Activated T-cell treated with anti-CD3 and anti-CD28 coated beads, Interleukin-2, amount 50 U/mL, for 72 hours (primary cell): ENCODE results near the gene CROCC2. TPM values are rescaled to one million over a fixed set of nuclear protein-coding genes. Genes with fewer than 3 reads are reported as not detected.

Experiments used
- ATAC-seq, 2 donors: fragments of 150-1000 bp; cut with Tn5 transposase; replicated peaks in 1 of 2; 2 replicates each; pipeline ENCODE4 v1.10.0; 2021; ENCODE audit warnings: moderate library complexity in 2 of 2, mild to moderate bottlenecking in 1 of 2
- DNase-seq, 2 donors: peaks; one replicate each; pipeline ENCODE4 v3.0.0; 2021 to 2022; ENCODE audit warnings: mixed read lengths in 1 of 2
- H3K27ac Mint-ChIP-seq: one replicate; pipeline ENCODE4 v1.8.0; 2022; ENCODE audit warnings: mild to moderate bottlenecking, moderate library complexity, mixed read lengths
- H3K27me3 Mint-ChIP-seq: one replicate; pipeline ENCODE4 v1.8.0; 2022; ENCODE audit warnings: low read depth, mixed read lengths
- H3K36me3 Mint-ChIP-seq, 2 donors: one replicate each; pipeline ENCODE4 v1.8.0; 2022; ENCODE audit warnings: mixed read lengths in 2 of 2, mild to moderate bottlenecking in 1 of 2; ENCODE audit not compliant: insufficient read depth in 2 of 2
- H3K4me1 Mint-ChIP-seq: one replicate; pipeline ENCODE4 v1.8.0; 2022; ENCODE audit warnings: low read depth, mixed read lengths
- H3K4me3 Mint-ChIP-seq, 2 donors: one replicate each; pipeline ENCODE4 v1.8.0; 2022; ENCODE audit warnings: mild to moderate bottlenecking in 2 of 2, mixed read lengths in 2 of 2, moderate library complexity in 2 of 2
- H3K9me3 Mint-ChIP-seq, 2 donors: one replicate each; pipeline ENCODE4 v1.8.0; 2022; ENCODE audit warnings: mixed read lengths in 2 of 2
- total RNA-seq, 2 donors: library from RNA; stranded (reverse); gene quantifications; one replicate each; pipeline ENCODE4 v1.2.3, GENCODE V29; 2022

Gene CROCC2
- total RNA-seq = not detected

DNA sequence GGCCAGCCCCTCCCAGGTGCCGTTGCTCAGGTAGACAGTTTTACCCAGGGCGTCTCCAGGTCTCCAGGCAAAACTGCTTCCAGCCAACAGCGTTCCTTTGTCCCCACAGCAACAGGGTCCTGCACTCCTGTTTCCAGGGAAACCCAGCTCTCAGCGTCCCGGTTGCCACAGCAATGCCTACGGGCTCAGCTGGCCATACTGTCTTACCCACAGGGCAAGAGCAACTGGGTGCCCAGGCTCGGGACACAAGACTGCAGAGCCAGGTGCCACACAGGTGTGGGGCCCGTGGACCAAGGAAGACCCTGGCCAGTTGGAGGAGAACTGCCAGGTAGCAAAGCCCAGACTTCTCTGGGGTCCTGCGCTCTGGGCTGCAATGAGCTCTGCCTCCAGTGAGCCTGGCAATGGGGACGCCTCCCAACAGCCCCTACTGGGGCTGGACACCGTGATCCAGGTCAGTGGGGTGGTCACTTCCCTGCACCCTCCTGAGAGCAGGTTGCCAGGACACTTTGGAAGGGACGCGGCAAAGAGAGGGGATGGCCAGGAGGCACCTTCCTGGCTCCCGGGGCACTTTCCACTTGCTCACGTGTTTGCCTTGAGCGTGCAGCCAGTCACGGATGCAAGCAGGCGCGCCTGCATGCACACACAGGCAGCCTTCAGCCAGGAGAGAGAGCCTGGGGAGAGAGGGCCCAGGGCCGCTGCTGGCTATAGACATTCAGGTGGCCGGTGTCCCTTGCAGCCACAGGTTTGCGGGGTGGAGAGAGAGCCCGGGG lies at the start of gene CROCC2:
TSS of gene CROCC2 (plus strand) at position 196 of the 770 bp plus-strand sequence. CDS start at position 374, 178 bp downstream.
- no peak for ATAC-seq
- Mint-ChIP-seq H3K4me1 (no peaks in the 10 kb centered on the region), H3K36me3 (no peaks in the 10 kb centered on the region), H3K27me3 (no peaks in the 10 kb centered on the region), H3K27ac (no peak within 1 kb of the TSS), H3K9me3 (no peaks in the 10 kb centered on the region), H3K4me3 (no peak within 1 kb of the TSS)
- DNase-seq = no peak

DNA sequence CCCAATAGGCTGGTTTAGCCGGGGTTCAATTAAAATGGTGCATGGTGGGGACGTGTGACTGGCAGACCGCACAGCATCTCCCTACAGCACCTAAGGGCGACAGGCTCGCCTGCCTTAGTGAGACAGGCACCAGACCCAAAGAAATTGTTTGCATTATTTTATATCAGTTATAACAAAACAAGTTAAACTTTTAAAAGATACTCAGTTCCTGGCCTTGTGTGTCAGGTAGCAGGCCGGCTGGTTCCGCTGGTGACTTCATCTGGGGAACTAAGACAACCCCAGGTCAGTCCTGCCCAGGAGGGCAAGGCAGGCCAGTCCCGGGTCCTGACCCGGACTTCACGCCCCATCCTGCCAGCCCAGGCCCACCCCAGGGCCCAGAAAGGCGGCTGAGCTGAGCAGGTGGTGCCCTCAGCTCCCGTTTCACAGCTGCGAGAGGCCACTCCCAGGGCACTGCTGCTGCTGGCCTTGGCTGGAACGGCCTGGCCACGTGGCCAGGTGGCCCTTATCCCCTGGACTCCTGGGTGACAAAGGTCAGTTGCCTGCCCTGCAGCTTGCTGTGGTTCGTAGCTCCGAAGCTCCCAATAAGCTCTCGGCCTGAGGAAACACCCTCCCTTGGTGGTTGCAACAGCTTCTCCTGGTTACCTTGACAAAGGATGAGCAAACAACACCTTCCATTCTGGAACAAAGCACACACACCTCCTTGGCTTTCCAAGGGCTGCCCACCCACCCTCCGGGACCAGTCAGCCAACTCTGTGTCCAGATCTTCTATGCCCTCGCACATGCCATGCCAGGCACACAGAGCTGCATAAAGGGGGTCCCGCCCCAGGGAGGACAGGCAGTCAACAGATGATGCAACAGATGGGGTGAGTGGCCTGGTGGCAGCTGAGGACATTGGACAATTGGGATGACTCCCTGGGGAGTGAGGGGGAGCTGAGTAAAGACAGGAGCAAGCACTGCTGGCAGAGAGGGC lies 48.8 kb upstream of the CROCC2 start:
- ATAC-seq (no peak), DNase-seq (no peak)
- Mint-ChIP-seq H3K4me3 (no peak overlapping the region), H3K36me3 (peaks cover 2 to 4% of the 10 kb centered on the region in 2 donors), H3K4me1 (no peaks in the 10 kb centered on the region), H3K27ac (no peak overlapping the region), H3K9me3 (peaks cover 0 to 3% of the 10 kb centered on the region in 2 donors), H3K27me3 (no peaks in the 10 kb centered on the region)

DNA sequence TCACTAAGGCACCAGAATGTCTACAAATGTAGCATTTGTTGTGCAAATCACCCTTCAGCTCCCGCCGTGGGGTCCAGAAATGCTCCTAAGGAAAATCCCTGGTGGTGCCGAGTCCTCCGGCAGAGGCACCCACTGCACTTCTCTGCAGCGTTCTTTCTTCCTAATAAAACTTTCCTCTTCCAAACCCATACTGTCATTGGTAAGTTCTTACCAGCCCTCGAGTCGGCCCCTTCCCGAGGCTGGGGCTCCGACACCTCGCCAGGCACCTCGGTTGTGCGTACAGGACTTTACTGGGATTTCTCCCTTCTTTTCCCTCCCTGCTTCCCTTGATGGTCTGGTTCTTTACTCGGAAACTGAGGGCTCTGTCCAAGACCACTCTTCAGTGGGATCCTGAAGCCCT lies 47.8 kb upstream of the CROCC2 start:
- H3K27ac Mint-ChIP-seq = no peak overlapping the region
- no peaks in the 10 kb centered on the region for H3K27me3 Mint-ChIP-seq
- DNase-seq (no peak), ATAC-seq (no peak)
- peaks cover 2 to 4% of the 10 kb centered on the region in 2 donors for H3K36me3 Mint-ChIP-seq
- H3K4me3 Mint-ChIP-seq = no peak overlapping the region
- H3K4me1 Mint-ChIP-seq = no peaks in the 10 kb centered on the region
- H3K9me3 Mint-ChIP-seq = peaks cover 0 to 3% of the 10 kb centered on the region in 2 donors

DNA sequence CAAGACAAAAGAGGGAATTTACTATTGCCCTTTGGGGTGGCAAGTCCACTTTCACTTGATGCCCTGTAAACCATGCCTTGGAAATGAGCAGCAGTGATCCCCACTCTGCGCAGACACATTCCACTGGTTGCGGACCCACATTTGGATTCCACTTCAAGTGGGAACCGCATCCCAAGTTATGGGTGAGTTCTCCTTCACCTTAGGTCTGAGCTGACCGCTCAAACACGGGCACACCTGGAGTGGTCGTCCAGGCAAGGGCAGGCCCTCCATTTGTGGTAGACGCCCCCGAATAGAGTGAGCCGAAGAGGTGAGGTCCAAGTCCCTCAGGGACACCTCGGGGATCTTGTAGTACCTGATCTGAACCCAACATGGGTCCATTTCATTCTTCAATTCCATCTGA lies 47.3 kb upstream of the CROCC2 start:
- Mint-ChIP-seq H3K4me3 (no peak overlapping the region), H3K4me1 (no peaks in the 10 kb centered on the region), H3K27me3 (no peaks in the 10 kb centered on the region), H3K36me3 (peaks cover 2 to 4% of the 10 kb centered on the region in 2 donors), H3K9me3 (peaks cover 0 to 3% of the 10 kb centered on the region in 2 donors), H3K27ac (no peak overlapping the region)
- ATAC-seq (no peak), DNase-seq (no peak)

DNA sequence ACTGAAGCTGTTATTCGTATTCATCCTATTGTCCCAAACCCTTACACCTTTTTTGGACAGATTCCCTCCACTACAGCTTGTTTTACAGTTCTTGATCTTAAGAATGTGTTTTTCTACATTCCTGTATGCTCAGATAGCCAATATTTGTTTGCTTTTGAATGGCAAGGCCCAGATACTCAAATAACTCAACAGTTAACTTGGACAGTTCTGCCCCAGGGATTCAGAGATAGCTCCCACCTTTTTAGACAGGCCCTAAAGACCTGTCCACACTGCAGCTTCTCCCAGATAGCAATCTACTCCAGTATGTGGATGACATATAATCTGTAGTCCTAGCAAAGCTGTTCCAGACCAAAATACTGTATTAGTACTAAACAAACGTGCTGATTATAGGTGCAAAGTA lies 44.6 kb upstream of the CROCC2 start:
- Mint-ChIP-seq H3K27me3 (no peaks in the 10 kb centered on the region), H3K27ac (no peak overlapping the region), H3K36me3 (no peaks in the 10 kb centered on the region), H3K4me3 (no peak overlapping the region), H3K4me1 (peaks cover 5% of the 10 kb centered on the region), H3K9me3 (no peaks in the 10 kb centered on the region)
- no peak for DNase-seq
- no peak for ATAC-seq

DNA sequence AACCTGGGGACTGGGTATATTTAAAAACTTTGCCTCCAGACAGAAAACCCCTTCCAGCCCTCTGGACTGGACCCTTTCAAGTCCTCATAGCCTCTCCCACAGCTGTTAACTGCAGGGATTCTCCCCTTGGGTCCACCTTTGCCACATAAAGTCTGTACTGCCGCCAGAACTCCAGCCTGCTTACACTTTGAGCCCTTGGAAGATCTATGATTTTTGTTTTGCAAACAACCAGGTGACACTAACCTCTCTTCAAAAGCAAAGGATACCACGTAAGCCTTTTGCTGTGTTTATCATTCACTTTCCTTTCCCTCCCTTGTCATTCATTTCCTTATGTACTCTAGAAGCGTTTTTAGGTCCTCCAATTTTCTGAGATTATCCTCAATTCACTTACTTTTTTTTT lies 41.7 kb upstream of the CROCC2 start:
- Mint-ChIP-seq H3K27ac (no peak overlapping the region), H3K36me3 (no peaks in the 10 kb centered on the region), H3K4me3 (no peak overlapping the region), H3K4me1 (peaks cover 5% of the 10 kb centered on the region), H3K27me3 (no peaks in the 10 kb centered on the region), H3K9me3 (no peaks in the 10 kb centered on the region)
- DNase-seq (no peak), ATAC-seq (no peak)

DNA sequence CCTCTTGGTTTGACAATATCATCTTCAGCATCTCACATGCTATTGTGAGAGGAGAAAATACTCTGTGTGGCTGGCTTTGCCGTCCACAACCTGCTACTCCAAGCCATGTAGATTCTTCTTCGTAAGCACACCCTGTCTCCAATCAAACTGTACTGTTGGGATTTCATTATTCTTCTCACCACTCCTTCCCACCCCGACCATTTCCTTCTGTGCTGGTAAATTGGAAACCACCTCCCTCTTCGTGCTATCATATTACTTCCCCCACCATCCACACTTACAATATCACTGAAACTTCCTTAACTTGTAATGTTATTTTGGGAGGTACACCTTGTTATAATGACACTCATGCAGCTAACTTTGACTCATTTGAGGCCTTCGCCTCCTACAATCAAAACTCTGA lies 40.7 kb upstream of the CROCC2 start:
- DNase-seq = no peak
- H3K36me3 Mint-ChIP-seq = no peaks in the 10 kb centered on the region
- no peaks in the 10 kb centered on the region for H3K27me3 Mint-ChIP-seq
- ATAC-seq = no peak
- H3K4me1 Mint-ChIP-seq = peaks cover 5% of the 10 kb centered on the region
- H3K9me3 Mint-ChIP-seq = no peaks in the 10 kb centered on the region
- H3K4me3 Mint-ChIP-seq = no peak overlapping the region
- no peak overlapping the region for H3K27ac Mint-ChIP-seq

DNA sequence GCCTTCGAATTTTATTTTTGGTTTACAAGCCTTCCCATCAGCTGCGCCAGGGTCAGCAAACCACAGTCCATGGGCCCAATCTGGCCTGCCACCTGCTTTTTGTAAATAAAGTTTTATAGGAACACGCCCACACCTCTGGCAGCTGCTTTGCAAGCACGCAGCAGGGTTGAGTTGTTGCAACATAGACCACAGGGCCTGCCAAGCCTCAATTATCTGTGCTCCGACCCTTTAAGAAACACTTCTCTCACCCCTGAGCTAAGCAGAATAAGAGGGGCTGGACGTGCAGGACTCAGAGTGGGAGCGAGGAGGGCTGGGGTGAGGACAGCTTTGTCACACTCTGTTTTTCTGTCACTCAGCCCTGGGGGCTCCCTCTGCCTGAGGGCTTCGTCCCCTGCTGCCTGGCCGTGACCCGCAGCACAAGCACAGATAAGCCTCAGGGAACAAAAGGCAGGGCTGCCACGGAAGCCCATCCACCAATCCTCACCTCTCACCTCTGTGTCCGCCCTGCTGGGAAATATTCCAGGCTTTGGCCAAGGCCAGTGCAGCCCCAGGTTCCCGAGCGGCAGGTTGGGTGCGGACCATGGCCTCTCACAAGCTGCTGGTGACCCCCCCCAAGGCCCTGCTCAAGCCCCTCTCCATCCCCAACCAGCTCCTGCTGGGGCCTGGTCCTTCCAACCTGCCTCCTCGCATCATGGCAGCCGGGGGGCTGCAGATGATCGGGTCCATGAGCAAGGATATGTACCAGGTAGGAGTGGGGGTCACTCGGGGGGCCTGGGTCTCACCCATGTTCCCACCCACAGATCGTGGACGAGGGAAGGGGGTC lies 37.6 kb upstream of the CROCC2 start, which contains the start of gene AGXT:
TSS of gene AGXT (plus strand) at position 539 of the 823 bp plus-strand sequence. CDS start at position 581, 42 bp downstream.
- no peaks in the 10 kb centered on the region for H3K9me3 Mint-ChIP-seq
- no peak within 1 kb of the TSS for H3K4me3 Mint-ChIP-seq
- ATAC-seq (no peak), DNase-seq (no peak)
- H3K4me1 Mint-ChIP-seq = peaks cover 5% of the 10 kb centered on the region
- no peaks in the 10 kb centered on the region for H3K36me3 Mint-ChIP-seq
- H3K27me3 Mint-ChIP-seq = no peaks in the 10 kb centered on the region
- H3K27ac Mint-ChIP-seq = no peak within 1 kb of the TSS

DNA sequence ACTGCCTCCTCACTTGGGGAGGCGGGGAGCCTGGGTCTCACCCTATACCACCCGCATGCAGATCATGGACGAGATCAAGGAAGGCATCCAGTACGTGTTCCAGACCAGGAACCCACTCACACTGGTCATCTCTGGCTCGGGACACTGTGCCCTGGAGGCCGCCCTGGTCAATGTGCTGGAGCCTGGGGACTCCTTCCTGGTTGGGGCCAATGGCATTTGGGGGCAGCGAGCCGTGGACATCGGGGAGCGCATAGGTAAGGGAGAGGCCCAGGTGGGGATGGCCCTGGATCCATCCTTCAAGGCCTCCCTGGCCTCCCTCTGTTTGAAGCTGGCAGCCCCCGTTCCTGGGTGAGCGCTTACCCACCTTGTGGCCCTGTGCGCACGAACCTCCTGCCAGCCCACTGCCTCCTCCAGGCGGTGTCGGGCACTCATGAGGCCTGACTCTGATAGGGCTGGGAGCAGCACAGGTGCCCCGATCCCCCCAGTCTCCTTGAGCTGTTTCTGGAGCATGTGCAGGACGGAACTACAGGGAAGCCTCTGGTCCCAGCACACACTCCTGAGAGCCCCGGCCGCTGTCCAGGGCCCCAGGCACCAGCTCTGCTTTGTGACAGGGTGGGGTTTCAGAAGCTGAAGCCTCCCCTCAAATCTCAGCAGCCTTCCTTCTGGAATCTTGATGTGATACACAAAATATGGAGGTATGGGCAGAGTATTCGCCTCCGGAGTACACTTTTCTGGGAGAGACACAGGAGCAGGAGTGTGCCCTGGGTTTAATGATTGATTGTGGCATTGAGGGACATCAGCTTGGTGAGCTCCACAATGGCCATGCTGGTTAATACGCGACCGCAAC lies 36.8 kb upstream of the CROCC2 start:
- H3K9me3 Mint-ChIP-seq = no peaks in the 10 kb centered on the region
- ATAC-seq = no peak

DNA sequence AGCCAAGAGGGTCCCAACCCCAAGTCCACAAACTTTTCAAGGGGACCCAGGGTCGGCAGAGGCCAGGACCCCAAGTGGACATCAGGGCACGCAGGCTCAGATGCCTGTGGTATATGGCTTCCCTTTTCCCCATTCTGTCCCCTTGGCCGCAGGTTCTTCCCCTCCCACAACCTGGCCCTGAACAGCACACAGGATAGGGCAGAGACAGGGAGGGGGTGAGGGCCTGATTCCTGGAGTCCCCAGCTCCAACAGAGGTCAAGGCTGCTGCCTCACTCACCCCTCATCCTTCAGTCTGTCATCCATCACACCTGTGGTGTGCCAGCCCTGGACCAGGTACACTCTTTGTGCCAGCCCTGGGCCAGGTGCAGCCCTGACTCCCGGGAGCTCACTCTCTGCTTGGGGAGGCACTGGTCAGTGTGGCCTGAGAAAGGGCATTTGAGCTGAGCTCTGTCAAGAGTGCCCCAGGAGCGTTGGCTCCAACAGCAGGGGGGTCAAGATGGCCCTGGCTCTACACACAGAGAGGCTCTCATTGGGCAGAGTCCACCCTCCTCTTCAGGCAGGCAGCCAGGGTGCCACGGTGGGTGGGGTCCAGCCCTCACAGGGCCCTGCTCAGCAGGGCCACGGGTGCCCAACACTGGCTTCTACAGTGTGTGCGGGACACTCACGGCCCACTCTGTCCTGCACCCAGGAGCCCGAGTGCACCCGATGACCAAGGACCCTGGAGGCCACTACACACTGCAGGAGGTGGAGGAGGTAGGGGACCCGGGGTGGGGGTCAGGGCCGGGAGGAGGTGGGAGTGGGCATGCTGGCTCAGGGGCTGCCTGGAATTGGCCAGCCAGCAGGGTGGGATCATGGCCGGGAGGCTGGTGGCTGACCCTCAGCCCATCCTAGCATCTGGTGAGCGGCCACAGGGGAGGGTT lies 35.9 kb upstream of the CROCC2 start:
- no peak overlapping the region for H3K27ac Mint-ChIP-seq
- H3K9me3 Mint-ChIP-seq = no peaks in the 10 kb centered on the region
- no peaks in the 10 kb centered on the region for H3K36me3 Mint-ChIP-seq
- ATAC-seq = no peak
- no peak overlapping the region for H3K4me3 Mint-ChIP-seq
- no peak for DNase-seq
- H3K27me3 Mint-ChIP-seq = no peaks in the 10 kb centered on the region
- peaks cover 5% of the 10 kb centered on the region for H3K4me1 Mint-ChIP-seq

More for the DNA sequence above, 36.8 kb upstream of the CROCC2 start:
- Mint-ChIP-seq H3K36me3 (no peaks in the 10 kb centered on the region), H3K4me3 (no peak overlapping the region), H3K27me3 (no peaks in the 10 kb centered on the region), H3K27ac (no peak overlapping the region), H3K4me1 (peaks cover 5% of the 10 kb centered on the region)
- no peak for DNase-seq
